Endometrial microvascular endothelial cells (primary cell): ENCODE results near the gene KIF4A. TPM values are rescaled to one million over a fixed set of nuclear protein-coding genes. Genes with fewer than 3 reads are reported as not detected.

Source experiments
- in situ Hi-C: cut with HindIII; loops from 2 replicates; pipeline ENCODE4 v1.10.0; 2017; ENCODE audit warnings: low sequenced_read_pairs, low pct_unique_long_range_greater_than_20kb; ENCODE audit errors: inconsistent ontology term
- total RNA-seq: library from RNA; depleted of rRNA; stranded (reverse); fragments of >200 nt; gene quantifications from one replicate; pipeline ENCODE4 v1.2.3, GENCODE V29; 2015; ENCODE audit errors: inconsistent ontology term

Gene KIF4A
- total RNA-seq, 1 donor from 2014 or later: 24.3 TPM

DNA sequence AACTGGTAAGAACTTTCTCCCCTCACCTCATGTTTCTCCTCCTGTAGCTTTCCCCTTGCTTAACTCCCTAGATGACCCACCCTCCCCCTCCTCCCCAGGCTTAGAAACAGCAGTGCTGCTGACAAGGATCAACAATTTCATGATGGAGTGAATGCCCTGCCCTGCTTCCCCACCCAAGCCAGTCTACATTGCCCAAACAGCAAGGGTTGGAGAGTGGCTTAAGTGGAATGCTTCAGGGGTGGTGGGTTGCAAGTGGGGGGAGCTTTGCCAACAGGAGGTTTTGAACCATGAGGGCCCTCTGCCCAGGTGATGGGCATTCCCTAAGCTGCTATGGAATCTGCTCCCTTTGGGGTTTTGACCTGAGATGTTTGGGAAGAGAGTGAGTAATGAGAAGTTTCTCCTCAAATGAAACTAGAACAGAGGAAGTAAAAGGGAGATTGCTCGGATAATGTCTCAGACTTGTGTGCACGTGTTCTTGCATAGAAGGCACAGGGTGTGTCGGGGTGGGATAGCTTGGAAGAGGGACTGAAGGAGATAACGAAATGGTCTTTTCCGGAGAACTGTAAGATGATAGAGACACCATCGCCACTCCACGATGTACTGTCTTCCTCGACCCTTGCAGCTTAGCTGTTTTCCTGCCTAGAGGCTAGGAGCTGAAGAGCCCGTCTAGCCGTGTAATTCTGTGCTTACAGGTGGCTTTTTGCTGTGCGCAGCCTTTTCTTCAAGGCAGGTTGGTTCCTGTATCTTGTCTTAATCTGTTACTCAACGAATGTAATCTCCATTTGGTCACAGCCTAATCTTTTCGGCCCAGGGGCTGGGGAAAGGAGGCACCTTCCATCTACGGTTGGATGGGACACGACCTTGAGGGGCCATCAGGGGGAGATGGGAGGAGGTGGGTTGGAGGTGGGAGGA lies 143.3 kb downstream of the KIF4A start:
- in situ Hi-C loops: no loop called here

DNA sequence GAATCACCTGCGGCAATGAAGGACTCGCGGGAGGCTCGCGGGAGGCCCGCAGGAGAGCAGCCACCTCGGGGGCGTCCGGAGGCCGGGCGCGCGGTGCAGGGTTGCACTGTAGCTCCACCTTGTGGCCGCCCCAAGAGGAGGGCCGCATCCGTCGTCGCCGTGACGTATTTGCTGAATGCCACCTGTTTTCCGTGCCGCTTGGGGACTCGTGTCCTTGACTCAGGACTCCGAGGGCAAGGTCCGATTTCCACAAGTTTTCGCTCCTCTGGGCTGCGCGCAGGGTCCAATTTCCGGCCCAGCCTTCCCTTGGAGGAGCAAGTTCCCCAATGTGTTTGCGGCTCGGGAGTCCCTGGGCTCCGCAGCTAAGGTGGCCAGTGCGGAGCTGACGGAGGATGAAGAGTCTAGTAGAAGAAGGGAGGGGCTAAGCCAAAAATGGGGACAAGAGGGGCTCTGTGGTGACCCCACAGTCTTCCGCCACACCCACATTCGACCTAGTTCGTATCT lies 144.0 kb downstream of the KIF4A start:
- in situ Hi-C loops: no loop called here

DNA sequence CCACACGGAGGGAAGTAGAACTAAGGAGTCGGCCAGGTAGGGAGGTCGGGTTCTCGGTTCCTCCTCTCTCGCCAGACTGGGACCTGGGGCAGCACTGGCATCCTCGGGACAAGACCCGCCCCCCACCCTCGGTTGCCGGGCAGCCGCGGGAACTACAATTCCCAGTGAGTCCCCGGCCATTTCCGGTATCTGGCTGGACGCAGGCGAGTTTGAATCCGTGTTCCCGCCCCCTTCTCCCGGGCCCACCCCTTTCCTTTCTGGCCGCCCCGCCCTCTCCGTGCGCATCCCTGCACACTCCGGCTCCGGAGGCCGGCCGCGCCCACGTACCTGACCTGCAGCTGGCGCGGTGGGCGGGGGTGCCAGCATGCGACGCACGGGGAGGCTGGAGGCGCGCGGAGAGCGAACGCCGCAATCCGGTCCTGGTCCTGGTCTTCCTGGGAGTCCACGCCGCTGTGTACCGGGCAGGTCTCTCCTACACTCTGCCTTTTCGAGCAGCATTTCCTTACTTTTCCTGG lies 144.5 kb downstream of the KIF4A start:
- in situ Hi-C loops: no loop called here

GRCh38 chrX:70434914-70435586 lies 145.1 kb downstream of the KIF4A start:
- in situ Hi-C loops: no loop called here

DNA sequence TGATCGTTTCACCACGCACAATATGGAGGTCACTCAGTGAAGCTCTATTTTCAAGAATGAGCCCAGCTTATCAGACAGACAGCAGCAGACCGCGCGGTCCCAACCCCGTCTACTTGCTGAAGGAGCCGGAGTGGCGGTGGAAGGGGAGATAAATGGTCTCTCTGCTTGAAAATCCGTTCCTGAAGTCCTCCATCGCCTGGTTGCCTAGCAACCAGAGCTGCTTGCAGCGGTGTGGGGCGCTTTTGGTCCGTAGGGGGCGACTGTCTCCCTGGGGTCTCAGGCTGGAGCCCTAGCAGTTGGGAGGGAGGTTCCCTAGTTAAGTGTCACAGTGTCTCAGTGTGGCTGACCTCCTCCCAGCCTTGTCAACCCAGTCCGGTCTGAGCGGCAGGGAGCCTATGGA lies 146.4 kb downstream of the KIF4A start:
- in situ Hi-C loops: no loop called here

GRCh38 chrX:70437011-70437410 lies 147.1 kb downstream of the KIF4A start:
- in situ Hi-C loops: no loop called here

DNA sequence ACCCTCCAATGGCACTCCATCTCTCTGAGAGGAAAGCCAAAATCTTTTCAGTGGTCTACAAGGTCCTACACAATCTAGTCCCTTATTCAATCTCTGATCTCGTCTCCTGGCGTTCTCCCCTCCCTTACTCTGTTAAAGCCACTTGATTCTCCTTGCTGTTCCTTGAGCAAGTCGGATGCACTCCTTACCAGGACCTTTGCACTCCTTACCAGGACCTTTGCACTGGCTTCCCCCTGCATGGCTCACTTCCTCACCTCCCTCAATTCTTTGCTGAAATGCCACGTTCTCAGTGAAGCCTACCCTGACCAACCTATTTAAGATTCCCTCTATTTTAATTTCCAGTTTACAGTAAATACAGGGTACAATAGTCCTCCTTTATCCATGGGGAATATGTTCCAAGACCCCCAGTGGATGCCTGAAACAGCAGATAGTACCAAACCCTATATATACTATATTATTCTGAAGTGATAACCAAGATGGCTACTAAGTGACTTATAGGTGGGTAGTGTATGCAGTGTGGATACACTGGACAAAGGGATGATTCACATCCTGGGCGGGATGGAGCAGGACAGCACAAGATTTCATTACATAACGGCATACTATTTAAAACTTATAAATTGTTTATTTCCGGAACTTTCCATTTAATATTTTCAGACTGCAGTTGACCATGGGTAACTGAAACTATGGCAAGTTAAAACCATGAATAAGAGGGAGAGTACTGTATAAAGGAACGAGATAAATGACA lies 148.2 kb downstream of the KIF4A start:
- in situ Hi-C loops: no loop called here

DNA sequence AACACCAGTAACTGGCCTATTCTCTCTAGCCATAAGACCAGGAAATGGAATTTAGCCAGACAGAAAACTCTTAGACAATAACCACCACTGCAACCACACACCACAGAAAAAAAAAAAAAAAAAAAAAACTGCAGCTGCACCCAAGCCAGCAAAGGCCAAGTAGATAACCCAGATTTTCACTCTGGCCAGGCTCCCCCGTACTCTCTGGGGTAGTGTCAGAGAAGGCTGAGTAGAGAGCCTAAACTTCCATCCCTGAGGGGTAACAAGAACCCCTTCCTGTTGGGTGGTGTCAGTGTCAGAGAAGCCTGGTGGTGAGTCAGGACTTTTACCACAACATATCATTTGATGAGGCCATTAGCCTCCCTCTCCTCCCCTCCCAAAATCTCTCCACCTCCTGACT lies 149.1 kb downstream of the KIF4A start:
- in situ Hi-C loops: no loop called here

DNA sequence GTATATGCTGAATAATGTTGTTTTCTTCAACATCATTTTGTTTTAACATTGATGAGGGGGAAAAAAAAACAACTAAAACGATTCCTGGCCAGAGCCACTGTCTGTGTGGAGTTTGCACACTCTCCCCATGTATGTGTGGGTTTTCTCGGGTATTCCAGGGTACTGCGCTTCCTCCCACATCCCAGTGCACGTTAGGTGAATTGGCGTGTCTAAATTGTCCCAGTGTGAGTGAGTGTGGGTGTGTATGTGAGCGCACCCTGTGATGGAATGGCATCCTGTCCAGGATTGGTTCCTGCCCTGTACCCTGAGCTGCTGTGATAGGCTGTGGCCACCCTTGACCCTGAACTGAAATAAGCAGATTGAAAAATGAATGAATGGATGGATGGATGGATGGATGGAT lies 152.3 kb downstream of the KIF4A start:
- in situ Hi-C loops: no loop called here

- in situ Hi-C loops: no loop called here
Observed at GRCh38 chrX:70444326-70444945, 154.5 kb downstream of the KIF4A start, which contains the start of gene DLG3. Gene DLG3 (plus strand): TSS chrX:70444835. CDS start chrX:70445202, 367 bp downstream.

DNA sequence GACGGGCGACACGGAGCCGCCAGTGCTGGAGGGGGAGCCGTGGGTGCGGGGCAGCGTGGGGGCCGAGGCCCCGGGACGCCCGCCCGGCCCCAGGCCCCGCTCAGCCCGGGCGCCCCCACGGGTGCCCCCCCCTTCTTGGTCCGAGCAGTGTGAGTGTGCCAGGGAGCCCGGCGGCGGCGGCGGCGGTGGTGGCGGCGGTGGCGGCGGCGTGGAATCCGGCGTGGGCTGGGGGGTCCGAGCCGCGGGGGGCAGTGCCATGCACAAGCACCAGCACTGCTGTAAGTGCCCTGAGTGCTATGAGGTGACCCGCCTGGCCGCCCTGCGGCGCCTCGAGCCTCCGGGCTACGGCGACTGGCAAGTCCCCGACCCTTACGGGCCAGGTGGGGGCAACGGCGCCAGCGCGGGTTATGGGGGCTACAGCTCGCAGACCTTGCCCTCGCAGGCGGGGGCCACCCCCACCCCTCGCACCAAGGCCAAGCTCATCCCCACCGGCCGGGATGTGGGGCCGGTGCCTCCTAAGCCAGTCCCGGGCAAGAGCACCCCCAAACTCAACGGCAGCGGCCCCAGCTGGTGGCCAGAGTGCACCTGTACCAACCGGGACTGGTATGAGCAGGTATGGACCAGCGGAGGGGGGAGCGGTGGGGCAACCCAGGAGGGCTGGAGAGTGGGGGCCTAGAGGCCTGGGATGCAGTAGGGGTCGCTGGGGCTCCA lies 155.2 kb downstream of the KIF4A start:
- in situ Hi-C loops: no loop called here

GRCh38 chrX:70445951-70446350 lies 156.0 kb downstream of the KIF4A start:
- in situ Hi-C loops: no loop called here

DNA sequence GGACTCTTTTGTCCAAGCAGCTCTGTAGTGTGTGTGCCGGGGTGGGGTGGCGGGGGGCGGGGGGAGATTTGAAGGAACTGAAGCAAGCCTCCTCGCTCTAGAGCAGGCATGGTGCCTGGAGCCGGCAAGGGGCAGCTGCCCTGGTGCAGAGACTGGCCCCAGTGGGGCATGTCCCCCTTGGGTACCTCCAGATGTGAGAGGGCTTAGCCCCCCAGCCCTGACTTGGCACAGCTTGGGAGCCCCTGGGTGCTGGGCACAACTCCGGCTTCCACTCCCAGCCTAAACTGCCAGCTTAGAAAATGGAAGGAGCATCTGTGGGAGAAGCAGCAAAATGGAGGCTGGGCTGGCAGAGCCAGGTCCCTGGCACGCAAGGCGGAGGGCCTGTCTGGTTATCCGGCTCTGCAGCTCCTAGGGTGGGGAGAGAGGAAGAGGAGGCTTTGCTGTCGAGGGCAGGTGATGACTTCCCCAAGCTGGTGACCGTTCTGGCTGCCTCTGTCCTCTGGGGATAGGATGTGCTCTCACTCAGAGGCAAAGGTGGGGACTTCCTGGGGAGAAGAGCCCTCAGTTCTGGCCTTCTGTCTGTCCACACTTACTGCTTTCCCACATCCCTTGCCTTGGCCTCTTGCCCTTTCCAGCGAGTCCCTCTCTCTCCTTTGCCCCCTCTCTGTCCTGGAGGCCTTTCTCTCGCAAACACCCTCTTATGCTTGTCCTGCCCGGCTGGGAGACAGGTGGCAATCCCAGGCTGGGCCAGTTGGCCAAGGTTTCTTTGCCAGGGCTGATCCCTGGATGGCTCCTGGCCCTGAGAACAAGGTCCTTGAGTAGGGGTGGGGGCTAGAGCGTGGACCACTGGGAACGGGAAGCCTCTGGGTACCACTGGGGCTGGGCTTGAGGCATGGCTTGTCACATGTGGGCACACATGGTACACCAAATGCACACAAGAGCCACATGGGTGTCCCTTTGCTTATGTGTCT lies 156.8 kb downstream of the KIF4A start:
- in situ Hi-C loops: no loop called here

- in situ Hi-C loops: no loop called here
Observed at GRCh38 chrX:70449457-70449966, 159.6 kb downstream of the KIF4A start.

GRCh38 chrX:70452143-70452733 lies 162.3 kb downstream of the KIF4A start:
- in situ Hi-C loops: no loop called here

DNA sequence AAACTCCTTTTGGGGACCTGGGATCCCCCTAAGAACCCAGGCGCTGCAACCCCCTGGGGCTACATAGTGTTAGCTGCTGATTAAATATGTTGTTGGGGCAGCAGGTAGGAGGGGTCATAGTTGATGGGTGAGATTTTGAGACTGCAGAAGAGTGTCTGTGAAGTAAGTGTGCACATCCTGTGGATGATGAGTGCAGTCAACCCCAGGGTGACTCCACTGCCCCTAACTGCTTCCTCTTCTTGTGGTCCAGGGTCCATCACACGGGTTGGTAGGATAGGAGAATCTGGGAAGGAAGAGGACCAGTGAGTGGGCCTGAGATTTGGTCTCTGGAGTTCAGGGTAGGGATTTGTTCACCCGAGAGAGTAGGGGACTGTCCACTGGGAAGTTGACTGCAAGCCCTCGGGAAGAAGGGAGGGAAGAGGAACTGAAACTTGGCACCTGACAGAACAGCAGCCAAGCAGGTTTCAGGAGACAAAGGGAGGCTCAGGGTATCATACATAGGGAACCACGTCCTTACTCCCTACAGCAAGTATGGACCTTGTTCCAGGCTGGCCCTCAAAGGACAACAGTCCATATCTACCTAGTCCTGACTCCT lies 163.2 kb downstream of the KIF4A start:
- in situ Hi-C loops: no loop called here
